HG03460 (cell line): Measurements from ENCODE around the gene MLC1.

Experiments
- ATAC-seq: cut with Tn5 transposase; IDR thresholded peaks from one replicate; pipeline ENCODE4 v1.9.1; 2021; ENCODE audit not compliant: unreplicated experiment

Gene MLC1

DNA sequence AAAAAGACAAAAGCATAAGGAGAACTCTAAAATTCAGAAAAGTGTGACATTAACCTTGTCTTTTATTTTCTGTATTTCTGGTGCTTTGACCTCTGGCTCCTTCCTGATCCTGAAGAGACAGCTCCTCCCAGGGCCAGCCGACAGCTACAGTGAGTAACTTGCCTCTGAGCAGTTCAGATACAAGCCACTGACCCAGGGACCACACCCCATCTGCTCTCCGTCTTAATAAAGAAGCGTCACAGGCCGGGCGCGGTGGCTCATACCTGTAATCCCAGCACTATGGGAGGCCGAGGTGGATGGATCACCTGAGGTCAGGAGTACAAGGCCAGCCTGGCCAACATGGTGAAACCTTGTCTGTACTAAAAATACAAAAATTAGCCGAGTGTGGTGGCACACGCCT lies 6.5 kb downstream of the MLC1 start:
- no peak for ATAC-seq

- no peak for ATAC-seq
Measured at GRCh38 chr22:50078246-50078645, 7.0 kb downstream of the MLC1 start.

DNA sequence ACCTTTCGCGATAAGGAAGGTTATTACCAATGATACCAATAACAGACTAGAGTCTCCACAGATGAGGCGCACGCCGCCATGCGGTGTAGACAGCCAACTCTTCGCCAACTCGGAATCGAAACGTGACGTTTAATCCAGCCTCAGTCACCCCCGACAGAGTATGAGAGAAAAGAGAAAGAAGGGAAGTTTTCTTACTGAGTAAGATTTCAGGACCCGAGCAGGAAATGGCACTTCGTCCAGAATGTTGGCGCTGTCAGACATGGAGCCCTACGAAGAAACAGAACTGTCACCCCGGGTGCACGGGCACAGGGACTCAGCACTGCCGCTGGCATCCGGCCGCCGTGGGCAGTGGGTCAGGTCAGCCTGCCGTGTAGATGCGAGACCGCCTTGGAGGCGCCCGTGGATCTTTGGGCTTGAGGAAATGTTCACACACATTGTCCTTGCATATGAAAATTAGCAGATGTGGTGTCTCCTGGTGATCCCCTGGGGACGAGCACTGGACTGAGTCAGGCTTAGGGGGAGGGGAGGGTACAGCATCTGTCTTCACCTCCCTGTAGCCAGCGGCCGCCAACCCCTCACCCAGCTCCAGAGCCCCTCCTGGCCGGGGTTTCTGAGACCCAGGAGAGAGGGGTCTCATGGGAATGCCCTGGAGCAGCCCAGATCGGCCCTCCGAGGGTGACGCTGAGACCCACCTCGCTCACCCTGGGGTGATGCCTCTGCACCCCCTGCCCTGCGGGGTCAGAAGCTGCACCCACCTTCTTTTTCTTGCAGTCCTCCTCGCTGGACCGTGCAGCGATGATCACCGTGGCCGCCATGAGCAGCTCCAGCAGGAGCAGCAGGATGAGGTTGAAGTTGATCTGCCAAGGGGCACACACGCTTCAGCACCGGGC lies 8.3 kb downstream of the MLC1 start:
- ATAC-seq, result no peak

DNA sequence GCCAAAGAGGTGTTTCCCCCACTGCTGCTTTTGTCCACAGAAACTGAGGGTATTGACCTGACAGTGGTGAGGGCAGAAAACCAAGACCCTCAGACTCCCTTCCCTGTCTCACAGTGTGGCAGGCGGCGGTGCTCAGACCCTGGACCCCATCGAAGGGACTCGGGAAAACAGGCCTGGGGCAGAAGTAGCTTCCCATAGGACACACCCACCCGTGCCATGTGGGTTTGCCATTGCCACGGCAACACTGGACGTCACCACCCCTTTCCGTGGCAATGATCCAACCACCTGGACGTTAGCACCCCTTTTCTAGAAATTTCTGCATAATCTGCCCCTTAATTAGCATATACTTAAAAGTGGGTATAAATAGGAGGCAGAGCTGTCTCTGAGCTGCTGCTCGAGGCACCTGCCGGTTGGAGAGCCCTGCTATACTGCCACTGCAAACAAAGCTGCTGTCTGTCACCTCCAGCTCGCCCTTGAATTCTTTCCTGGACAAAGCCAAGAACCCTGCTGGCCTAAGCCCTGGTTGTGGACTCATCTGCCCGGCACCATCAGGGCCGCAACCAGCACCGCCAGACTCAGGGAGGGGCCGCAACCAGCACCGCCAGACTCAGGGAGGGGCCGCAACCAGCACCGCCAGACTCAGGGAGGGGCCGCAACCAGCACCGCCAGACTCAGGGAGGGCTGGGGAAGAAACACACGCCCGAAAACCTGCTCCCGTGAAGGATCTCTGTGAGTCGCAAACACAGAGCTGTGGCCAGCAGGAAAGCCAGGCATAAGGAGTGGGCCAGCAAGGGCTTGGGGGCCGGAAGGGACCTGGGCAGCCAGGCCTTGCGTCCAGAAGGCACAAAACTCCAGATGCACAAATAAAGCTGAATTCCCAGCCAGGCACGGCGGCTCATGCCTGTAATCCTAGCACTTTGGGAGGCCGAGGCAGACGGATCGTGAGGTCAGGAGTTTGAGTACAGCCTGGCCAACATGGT lies 10.4 kb downstream of the MLC1 start:
- no peak for ATAC-seq

DNA sequence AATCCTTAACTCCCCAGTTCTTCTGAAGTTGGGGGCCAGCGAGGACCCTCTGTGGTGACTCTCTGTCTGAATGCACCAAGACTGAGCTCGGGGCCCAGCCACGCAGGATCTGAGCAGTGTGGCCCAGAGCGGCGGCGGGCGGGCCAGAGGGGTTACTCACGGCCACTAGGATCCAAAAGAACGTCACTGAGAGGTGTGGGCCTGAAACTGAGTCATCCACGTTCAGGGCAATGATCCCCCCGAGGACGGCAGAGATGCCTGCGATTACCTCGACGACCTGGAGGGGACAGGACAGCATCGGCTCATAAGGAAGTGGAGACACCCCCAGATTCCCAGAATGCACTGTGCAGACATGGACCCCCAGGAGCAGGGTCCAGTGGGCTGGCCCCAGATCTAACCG lies 11.2 kb downstream of the MLC1 start:
- ATAC-seq, result no peak

DNA sequence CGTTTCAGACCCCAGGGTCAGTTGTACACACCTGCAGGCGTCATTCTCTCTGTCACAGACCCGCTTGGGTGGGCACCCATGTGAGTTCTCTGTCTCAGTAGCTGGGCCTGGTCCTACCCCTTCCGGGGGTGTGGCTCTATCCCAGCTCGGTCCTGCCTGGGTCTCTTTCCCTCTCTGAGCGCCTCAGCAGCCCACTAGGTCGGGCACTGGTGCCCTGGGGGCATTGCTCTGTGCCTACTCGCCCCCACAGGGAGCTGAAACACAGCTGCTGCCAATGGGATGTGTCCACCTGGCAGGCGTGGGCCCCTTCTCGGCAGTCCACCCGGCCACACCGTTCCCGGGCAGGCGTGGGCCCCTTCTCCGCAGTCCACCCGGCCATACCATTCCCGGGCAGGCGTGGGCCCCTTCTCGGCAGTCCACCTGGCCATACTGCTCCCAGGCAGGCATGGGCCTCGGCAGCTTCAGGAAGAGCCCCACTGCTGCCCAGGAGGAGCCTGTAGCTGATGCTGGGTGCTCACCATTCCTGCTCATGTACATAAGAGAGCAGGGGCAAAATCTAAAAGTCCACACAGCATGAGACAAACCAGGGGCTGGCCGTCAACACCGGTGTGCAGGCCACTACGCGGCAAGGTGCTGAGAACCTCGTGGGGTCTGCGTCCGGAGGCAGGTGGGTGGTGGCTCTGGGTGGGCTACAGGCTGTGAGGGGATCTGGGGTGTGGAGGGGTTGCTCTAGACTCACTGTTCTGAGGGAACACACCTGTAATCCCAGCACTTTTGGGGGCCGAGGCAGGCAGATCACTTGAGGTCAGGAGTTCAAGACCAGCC lies 12.3 kb downstream of the MLC1 start:
- ATAC-seq, result no peak

DNA sequence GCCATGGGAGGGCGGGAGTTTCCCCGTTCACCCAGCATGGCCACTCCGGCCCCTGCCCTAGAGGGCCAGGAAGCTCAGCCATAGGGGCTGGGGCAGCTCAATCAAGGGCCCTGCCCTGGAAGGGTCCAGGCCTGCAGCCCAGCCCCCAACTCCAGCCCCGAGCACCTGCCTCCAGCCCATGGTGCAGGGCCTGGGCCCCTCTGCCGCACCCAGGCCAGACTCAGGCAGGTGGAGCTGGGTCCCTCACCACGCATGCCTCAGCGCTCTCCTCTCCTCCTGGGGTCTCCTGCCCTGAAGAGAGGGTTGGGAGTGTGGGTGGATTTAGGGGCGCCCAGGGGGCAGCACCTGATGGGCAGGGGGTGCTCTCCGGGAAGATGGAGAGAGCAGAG lies 13.1 kb downstream of the MLC1 start:
- no peak for ATAC-seq

- no peak for ATAC-seq
Measured at GRCh38 chr22:50071432-50072166, 13.6 kb downstream of the MLC1 start.

- ATAC-seq, result no peak
Measured at GRCh38 chr22:50070366-50070765, 14.9 kb downstream of the MLC1 start.

DNA sequence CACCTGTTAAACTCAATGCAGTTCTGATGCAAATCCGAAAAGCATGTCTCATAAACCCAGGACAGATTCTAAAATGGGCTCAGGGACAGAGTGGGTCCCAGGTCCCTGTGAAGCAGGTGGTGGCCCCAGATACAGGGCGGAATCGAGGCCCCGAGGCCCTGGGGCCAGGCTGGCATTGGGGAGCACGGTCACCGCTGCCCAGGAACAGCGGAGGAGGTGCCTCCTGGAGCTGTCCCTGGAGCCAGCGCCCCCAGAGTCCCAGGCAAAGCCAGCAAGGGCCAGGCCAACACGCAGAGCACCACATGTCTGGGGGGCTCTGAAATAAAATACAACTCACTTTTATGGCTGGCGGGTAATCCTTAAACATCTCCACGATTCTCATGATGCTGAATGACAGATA lies 17.1 kb downstream of the MLC1 start:
- no peak for ATAC-seq

- no peak for ATAC-seq
Measured at GRCh38 chr22:50067244-50067643, 18.0 kb downstream of the MLC1 start.

DNA sequence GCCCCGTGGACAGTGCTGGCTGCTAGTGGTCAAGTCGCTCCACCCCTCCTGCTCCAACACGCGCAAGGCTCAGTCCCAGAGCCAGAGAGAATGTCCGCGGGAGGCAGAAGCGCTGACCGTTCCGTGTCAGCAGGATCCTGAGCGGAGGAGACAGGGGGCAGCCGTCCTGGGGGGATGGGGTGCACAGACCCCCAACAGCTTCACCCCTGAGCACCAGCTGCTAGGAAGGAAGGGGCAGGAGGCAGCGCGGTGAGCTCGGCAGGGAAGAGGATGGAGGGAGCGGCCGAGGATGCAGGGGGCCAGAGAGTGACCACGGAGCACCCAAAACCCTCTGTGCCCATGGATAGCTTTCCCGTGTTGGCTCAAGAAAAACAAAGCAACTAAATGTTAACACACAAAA lies 20.8 kb downstream of the MLC1 start:
- ATAC-seq, result no peak

DNA sequence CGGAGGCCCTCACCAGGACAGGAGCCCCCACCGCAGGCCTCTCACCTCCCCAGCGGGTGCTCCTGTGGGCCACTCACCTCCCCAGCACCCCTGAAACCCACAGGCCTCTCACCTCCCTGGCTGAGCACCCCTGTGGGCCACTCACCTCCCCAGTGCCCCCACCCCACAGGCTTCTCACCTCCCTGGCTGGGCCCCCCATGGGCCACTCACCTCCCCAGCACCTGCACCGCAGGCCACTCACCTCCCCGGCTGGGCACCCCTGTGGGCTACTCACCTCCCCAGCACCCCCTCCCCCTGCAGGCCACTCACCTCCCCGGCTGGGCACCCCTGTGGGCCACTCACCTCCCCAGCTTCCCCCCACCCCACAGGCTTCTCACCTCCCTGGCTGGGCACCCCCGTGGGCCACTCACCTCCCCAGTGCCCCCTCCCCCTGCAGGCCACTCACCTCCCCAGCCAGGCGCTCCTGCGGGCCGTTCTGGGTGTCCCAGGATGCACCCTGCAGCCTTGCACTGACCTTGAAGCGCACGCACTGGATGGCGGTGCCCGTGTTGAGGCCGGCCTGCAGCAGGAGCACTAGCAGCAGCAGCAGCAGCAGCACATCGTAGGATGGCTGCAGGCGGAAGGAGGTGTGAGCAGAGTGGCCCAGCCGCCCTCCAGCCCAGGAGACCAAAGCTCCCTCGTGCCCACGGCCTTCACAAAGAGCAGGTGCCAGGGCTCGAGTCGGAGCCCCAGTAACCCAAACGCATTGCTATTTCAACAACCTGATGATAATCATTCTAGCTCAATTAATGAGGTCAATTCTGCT lies 21.4 kb downstream of the MLC1 start:
- no peak for ATAC-seq

- ATAC-seq, result no peak
Measured at GRCh38 chr22:50062509-50063135, 22.6 kb downstream of the MLC1 start.

DNA sequence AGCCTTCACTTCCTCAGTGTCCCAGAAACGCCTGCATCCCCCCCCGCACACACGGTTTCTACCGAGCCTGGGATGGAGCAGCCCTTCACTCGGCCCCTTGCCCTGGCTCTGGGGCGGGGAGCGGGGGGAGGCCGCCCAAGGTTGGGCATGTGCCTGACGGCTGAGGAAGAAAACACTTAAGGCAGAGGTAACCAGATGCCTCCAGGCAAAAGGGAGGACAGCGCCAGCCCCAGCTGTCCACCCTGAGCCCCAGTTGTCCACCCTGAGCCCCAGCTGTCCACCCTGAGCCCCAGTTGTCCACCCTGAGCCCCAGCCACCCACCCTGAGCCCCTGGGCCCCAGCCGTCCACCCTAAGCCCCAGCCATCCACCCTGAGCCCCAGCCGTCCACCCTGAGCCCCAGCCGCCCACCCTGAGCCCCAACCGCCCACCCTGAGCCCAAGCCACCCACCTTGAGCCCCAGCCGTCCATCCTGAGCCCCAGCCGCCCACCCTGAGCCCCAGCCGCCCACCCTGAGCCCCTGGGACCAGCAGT lies 23.3 kb downstream of the MLC1 start:
- ATAC-seq, result no peak

DNA sequence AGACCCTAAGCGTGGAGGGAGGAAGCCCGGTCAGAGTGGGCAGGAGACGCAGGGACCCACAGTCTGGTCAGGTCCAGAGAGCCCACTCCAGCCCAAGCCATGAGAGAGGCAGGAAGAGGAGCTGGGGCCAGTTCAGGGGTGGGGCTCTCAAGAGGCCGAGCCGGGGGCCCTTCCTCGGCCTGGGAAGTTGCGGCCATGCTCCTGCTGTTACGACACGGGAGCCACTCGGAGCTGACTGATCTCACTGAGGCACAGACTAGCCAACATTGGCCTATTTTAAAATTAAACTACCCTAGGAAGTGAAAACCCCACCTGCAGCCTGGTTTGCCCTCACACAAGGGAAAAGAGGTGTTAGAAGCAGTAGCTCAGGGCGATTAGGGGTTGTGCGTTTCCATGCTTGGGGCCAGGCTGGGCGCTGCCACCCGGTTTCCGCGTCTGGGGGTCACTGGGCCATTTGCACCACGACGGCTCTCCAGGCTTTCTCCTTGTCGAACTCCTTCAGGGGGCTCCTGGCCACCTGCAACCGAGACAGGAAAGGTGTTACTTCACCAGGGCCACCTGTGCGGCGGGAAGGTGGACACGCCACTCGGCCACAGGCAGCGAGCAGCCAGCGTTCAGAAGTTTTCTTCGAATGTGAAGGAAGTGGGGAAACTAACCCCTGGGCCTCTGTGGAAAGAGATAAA lies 23.9 kb downstream of the MLC1 start:
- ATAC-seq, result no peak

DNA sequence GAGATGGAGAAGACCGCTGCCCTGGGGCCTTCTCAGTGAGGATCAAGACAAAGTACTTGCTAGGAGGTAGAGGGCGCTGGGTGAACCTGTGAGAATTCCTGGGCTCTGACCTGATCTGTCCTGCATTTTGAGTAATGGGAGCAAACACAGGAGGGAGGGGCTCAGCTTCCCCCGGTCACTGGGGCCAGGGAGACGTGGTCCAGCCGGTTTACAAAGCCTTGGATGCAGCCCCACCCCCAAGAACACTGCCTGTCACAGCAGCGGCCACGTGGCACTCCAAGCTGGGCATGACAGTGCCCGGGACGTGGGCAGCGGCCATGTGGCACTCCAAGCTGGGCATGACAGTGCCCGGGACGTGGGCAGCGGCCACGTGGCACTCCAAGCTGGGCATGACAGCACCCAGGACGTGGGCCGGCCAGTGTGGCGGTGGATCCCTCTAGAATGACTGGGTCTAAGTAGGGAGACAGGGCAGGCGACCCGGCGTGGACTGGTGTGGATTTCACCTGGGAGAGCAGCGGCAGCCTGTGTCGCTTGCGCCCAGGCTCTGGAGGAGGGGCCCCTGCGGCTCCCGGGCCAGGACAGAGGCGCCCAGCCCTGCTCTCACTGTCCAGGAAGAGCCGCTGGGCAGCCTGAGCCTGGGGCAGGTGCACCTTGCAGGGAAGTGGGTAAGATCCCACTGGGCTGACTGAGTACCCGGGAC lies 24.6 kb downstream of the MLC1 start:
- no peak for ATAC-seq

- no peak for ATAC-seq
Measured at GRCh38 chr22:50059881-50060262, 25.4 kb downstream of the MLC1 start.
